Measurements from ENCODE around the gene TTC33.

Gene TTC33

DNA sequence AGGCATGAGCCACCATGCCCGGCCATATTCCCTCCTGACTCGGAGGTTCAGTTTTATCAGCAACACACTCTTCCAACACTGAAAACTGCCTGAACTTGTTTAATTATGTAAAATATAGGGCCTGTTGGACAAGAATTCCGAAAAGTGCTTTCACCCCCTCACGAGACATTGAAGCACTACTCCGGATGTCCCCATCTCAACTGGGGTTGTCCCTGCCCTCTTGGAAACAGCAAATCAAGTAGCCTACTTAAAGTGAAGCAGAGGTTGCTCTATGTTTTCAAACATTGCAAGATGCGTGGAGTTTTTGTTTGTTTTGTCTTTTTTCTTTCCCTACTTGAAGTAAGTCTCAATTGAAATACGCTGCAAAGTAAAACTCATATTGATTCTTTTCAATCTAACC is 68.4 kb downstream of the TTC33 start:
- peak overlapping the region; percentile 41 for H3K27ac Mint-ChIP-seq
- intact Hi-C loops (cut with micrococcal nuclease): loop anchor here (5.0 kb wide), 1 partner anchor 185 kb away; no protein-coding TSS in a partner anchor
- peaks cover 73% of the 10 kb centered on the region for H3K36me3 Mint-ChIP-seq (ENCODE audit: low read depth)
- H3K4me1 Mint-ChIP-seq (ENCODE audit: low read depth): peaks cover 49% of the 10 kb centered on the region
- no peak overlapping the region for H3K4me3 Mint-ChIP-seq
- H3K9me3 Mint-ChIP-seq: no peaks in the 10 kb centered on the region
- no peaks in the 10 kb centered on the region for H3K27me3 Mint-ChIP-seq

DNA sequence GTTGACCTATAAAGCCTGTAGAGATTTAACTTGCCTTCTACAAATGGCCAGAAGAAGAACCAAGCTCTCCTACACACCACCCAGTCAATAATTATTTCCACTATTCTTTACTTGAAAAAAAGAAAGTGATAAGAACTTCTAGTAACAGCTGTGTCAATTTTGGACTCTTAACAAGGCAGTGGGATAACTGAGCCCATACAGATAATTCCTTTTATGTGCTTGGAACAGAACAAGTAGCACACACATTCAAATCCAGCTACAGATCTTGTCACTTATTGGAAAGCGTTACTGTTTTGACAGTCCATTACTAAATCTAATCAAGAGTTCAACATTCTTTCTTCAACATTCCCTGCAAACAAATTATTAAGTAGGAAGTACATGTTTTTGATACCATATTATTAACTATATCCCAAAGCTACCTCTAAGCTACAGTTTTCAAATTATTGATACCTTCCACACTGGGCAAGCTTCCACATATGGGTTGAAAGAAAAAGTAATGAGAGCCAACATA is 69.7 kb downstream of the TTC33 start:
- H3K4me1 Mint-ChIP-seq (ENCODE audit: low read depth): peaks cover 56% of the 10 kb centered on the region
- no peaks in the 10 kb centered on the region for H3K9me3 Mint-ChIP-seq
- H3K36me3 Mint-ChIP-seq (ENCODE audit: low read depth): peaks cover 73% of the 10 kb centered on the region
- intact Hi-C loops (cut with micrococcal nuclease): loop anchor here (5.0 kb wide), 1 partner anchor 184 kb away; no protein-coding TSS in a partner anchor
- no peak overlapping the region for H3K4me3 Mint-ChIP-seq
- H3K27me3 Mint-ChIP-seq: no peaks in the 10 kb centered on the region
- peak overlapping the region; percentile 17 for H3K27ac Mint-ChIP-seq

DNA sequence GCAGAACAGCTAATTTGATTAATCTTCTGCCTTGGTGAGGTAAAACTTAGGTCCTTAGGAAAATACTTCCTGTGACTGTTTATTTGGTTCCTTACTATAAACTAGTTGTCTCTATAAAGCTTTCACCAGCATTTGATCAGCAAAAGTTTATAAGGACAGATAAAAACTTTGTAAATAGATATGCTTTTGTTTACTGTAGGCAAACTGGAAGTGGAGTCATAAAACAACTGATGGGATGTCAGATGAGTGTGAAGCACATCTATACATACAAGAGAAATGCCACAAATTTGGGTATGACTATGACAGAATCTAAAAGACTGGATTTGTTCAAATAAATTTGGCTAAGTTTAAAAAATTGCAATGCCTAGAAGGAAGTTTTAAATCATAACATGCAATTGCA is 70.6 kb downstream of the TTC33 start:
- intact Hi-C loops (cut with micrococcal nuclease): loop anchor here (5.0 kb wide), 1 partner anchor 183 kb away; no protein-coding TSS in a partner anchor
- peaks cover 60% of the 10 kb centered on the region for H3K4me1 Mint-ChIP-seq (ENCODE audit: low read depth)
- no peaks in the 10 kb centered on the region for H3K27me3 Mint-ChIP-seq
- no peaks in the 10 kb centered on the region for H3K9me3 Mint-ChIP-seq
- H3K4me3 Mint-ChIP-seq: peak overlapping the region; percentile 9
- H3K27ac Mint-ChIP-seq: no peak overlapping the region
- peaks cover 73% of the 10 kb centered on the region for H3K36me3 Mint-ChIP-seq (ENCODE audit: low read depth)

DNA sequence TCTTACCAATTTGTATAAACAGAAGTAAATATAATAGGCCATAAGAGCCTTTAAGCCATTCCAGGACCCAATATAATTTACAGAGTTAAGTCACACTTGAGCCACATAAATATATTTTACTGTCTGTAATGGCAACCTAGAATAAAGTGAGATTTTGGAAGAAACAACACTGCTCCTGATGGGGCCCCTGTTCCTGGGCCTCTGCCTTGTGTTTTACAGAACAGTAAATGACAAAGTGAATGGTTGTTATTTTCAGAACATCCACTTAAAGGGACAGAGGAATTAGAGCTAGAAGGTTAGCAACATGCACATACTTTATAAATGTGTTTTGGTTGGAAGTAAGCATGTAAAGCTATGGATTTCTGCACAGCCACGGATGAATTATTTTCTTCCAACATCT is 72.5 kb downstream of the TTC33 start:
- Mint-ChIP-seq H3K4me3 (peak overlapping the region; percentile 98), H3K27ac (peak overlapping the region; percentile 93), H3K27me3 (no peaks in the 10 kb centered on the region), H3K9me3 (no peaks in the 10 kb centered on the region), H3K36me3 (ENCODE audit: low read depth) (peaks cover 76% of the 10 kb centered on the region), H3K4me1 (ENCODE audit: low read depth) (peaks cover 52% of the 10 kb centered on the region)
- intact Hi-C loops (cut with micrococcal nuclease): loop anchor here (5.0 kb wide), 1 partner anchor 326 kb away; no protein-coding TSS in a partner anchor

DNA sequence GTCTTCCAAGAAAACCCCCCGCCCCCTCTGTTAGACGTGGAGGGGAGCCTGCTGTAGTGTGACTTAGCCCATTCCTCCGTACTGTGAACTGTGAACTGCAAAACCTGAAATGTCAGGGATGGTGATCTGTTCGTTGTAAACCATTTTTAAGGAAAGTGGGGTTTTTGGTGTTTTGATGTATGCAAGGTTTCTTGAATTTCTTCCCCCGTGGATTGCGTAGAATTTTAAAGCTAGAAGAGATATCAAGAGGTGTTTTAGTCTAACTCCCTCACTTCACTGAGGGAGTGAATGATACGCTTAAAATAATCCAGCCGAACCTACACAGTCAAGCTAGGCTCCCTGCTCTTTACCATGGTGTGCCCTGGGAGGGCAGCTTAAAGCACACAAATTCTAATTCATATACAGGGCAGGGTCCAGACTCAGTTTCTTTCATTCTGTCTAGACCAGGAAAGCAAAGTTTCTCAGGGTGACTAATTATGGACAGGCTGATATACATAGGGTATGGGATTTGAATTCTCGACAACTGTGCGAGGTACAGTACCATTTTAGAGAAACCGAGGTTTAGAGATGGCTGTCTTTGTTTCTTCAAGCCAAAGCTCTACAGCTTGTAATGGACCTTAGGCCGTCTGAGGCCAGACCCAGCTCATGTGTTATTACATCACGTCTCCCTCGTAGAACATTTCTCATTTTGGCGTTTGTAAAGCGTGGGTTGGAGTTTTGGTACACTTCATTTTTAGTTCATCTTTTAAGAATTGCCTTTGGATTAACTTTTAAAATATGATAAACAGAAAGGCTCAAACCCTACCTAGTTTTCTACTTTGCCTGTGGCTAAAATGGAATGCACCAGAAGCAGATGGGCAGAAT is 73.4 kb downstream of the TTC33 start:
- Mint-ChIP-seq H3K4me3 (peak overlapping the region; percentile 98), H3K27ac (peak overlapping the region; percentile 93), H3K9me3 (no peaks in the 10 kb centered on the region), H3K36me3 (ENCODE audit: low read depth) (peaks cover 67% of the 10 kb centered on the region), H3K4me1 (ENCODE audit: low read depth) (peaks cover 45% of the 10 kb centered on the region), H3K27me3 (no peaks in the 10 kb centered on the region)
- intact Hi-C loops (cut with micrococcal nuclease): loop anchor here (5.0 kb wide), 1 partner anchor 325 kb away; no protein-coding TSS in a partner anchor

DNA sequence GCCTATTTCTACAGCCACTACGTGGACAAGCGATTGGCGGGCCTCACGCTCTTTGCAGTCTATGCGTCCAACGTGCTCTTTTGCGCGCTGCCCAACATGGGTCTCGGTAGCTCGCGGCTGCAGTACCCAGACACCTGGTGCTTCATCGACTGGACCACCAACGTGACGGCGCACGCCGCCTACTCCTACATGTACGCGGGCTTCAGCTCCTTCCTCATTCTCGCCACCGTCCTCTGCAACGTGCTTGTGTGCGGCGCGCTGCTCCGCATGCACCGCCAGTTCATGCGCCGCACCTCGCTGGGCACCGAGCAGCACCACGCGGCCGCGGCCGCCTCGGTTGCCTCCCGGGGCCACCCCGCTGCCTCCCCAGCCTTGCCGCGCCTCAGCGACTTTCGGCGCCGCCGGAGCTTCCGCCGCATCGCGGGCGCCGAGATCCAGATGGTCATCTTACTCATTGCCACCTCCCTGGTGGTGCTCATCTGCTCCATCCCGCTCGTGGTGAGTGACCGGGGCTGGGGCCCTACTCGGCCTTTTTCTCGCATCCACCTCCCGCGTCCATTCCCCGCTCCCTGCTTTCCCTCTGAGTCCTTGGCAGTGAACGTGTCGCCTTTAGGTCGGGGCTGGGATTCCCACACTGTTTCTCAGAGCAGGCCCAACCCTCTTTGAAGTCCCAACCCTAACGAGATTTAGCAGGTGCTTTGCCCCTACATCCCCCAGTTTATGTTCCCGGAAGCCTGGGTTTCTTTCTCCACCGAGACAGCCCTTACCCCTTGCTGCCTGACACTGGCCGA is 74.2 kb downstream of the TTC33 start:
- peaks cover 50% of the 10 kb centered on the region for H3K4me1 Mint-ChIP-seq (ENCODE audit: low read depth)
- H3K36me3 Mint-ChIP-seq (ENCODE audit: low read depth): peaks cover 60% of the 10 kb centered on the region
- H3K27me3 Mint-ChIP-seq: no peaks in the 10 kb centered on the region
- no peaks in the 10 kb centered on the region for H3K9me3 Mint-ChIP-seq
- H3K27ac Mint-ChIP-seq: peak overlapping the region; percentile 93
- peak overlapping the region; percentile 98 for H3K4me3 Mint-ChIP-seq
- intact Hi-C loops (cut with micrococcal nuclease): loop anchor here (2.0 to 5.0 kb wide), 2 partner anchors 197 to 324 kb away; no protein-coding TSS in a partner anchor

DNA sequence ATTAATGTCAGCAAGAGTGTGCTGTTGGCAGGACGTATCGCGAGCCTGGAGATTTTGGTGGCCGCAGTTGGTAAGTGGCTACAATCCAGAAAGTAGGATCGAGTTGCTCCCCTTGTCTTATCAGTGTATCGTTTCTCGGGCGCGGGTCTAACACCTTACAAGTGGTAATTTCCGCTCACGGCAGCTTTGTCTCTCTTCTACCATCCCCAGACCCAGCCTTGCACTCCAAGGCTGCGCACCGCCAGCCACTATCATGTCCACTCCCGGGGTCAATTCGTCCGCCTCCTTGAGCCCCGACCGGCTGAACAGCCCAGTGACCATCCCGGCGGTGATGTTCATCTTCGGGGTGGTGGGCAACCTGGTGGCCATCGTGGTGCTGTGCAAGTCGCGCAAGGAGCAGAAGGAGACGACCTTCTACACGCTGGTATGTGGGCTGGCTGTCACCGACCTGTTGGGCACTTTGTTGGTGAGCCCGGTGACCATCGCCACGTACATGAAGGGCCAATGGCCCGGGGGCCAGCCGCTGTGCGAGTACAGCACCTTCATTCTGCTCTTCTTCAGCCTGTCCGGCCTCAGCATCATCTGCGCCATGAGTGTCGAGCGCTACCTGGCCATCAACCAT is 74.9 kb downstream of the TTC33 start:
- intact Hi-C loops (cut with micrococcal nuclease): loop anchor here (2.0 to 5.0 kb wide), 2 partner anchors 196 to 324 kb away; no protein-coding TSS in a partner anchor
- Mint-ChIP-seq H3K4me3 (peak overlapping the region; percentile 98), H3K36me3 (ENCODE audit: low read depth) (peaks cover 54% of the 10 kb centered on the region), H3K4me1 (ENCODE audit: low read depth) (peaks cover 49% of the 10 kb centered on the region), H3K9me3 (no peaks in the 10 kb centered on the region), H3K27ac (peak overlapping the region; percentile 93), H3K27me3 (no peaks in the 10 kb centered on the region)

DNA sequence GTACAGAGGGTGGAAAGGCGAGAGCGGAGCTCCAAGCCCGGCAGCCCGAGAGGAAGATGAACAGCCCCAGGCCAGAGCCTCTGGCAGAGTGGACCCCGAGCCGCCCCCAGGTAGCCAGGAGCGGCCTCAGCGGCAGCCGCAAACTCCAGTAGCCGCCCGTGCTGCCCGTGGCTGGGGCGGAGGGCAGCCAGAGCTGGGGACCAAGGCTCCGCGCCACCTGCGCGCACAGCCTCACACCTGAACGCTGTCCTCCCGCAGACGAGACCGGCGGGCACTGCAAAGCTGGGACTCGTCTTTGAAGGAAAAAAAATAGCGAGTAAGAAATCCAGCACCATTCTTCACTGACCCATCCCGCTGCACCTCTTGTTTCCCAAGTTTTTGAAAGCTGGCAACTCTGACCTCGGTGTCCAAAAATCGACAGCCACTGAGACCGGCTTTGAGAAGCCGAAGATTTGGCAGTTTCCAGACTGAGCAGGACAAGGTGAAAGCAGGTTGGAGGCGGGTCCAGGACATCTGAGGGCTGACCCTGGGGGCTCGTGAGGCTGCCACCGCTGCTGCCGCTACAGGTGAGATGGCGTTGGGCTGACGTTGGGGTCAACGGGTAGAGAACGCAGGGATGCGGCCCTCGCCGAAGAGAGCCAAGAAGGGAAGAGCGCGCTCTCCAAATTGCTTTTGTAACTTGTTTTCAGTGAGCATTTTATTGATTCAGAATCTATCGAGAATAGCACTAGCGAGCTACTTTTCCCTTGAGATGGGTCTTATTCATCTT is 75.7 kb downstream of the TTC33 start, which contains the start of gene PTGER4:
Gene PTGER4, plus strand, starts transcription at position 3 of the 769 bp plus-strand sequence. CDS start 1,079 bp downstream, outside the sequence.
- Mint-ChIP-seq H3K36me3 (ENCODE audit: low read depth) (peaks cover 50% of the 10 kb centered on the region), H3K27me3 (no peaks in the 10 kb centered on the region), H3K9me3 (no peaks in the 10 kb centered on the region), H3K4me1 (ENCODE audit: low read depth) (peaks cover 44% of the 10 kb centered on the region), H3K4me3 (peak within 1 kb of the TSS; percentile 98), H3K27ac (peak within 1 kb of the TSS; percentile 93)
- intact Hi-C loops (cut with micrococcal nuclease): loop anchor here (2.0 to 5.0 kb wide), 2 partner anchors 195 to 323 kb away; no protein-coding TSS in a partner anchor

DNA sequence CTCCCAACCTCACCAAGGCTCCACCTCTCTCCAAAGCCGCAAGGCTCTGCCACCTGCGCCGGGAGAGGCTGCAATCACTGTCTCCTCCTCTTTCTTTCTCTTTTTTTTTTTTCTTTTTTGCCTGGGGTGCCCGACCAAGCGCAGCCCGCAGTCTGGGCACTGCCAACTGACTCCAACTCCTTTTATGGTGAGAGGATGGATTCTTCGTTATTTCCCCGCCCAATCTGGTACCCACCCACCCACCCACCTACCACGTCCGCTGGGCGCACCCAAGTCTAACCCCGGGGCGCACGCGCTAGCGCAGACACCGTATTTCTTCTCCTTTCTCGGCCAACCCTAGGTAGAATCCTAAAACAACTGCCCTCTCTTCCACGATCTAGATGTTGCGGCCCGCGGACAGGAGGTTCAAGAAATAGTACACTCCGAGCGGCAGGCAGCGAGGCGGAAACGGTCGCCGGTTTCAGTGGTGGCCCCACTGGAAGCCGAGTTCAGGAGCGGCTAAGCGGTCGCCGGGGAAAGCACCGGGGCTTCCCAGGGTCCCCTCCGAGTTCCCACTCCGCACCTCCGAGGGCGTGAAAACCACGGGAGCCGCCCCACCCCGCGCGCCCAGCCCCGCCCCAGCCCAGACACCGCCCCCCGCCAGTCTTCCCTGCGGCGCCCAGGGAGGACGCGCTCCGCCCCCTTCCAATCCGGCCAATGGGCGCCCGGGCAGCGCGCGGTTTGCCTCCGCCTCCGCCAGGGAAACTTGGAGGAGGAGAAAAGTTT is 76.4 kb downstream of the TTC33 start:
- H3K4me3 Mint-ChIP-seq: peak overlapping the region; percentile 98
- H3K27me3 Mint-ChIP-seq: no peaks in the 10 kb centered on the region
- peaks cover 50% of the 10 kb centered on the region for H3K36me3 Mint-ChIP-seq (ENCODE audit: low read depth)
- intact Hi-C loops (cut with micrococcal nuclease): no loop called here
- peaks cover 47% of the 10 kb centered on the region for H3K4me1 Mint-ChIP-seq (ENCODE audit: low read depth)
- H3K27ac Mint-ChIP-seq: peak overlapping the region; percentile 93
- no peaks in the 10 kb centered on the region for H3K9me3 Mint-ChIP-seq

DNA sequence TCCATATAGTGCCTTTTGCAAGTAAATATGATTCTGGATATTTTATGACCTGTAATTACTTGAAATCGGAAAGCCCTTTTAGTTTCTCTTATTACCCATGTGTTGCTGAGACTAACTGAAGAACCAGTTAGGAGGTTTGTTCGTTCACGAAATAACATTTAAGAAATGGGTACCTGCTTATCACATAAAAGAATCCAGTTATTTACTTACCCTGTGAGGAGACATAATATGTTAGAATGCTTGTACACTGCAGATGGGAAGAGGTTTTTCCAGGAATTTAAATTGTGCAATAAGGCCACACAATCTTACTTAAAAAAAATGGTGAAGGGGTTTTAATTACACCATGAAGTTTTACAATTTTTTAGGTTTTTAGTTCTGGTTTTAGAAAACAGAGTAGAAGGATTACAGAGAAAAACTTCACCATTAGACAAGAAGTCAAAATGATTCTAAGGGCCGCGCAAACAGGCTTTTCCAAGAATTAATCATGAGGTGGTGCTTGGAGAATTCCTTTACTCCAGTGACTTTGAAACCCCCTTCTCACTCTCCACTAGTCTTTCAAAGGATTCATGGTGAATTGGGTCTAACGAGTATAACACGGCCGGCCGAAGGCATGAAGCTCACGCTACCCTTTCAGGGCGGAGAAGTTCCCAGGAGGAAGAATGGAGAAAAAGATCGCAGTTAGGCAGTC is 77.2 kb downstream of the TTC33 start:
- H3K36me3 Mint-ChIP-seq (ENCODE audit: low read depth): peaks cover 49% of the 10 kb centered on the region
- peak overlapping the region; percentile 93 for H3K27ac Mint-ChIP-seq
- intact Hi-C loops (cut with micrococcal nuclease): no loop called here
- peak overlapping the region; percentile 98 for H3K4me3 Mint-ChIP-seq
- no peaks in the 10 kb centered on the region for H3K9me3 Mint-ChIP-seq
- peaks cover 51% of the 10 kb centered on the region for H3K4me1 Mint-ChIP-seq (ENCODE audit: low read depth)
- no peaks in the 10 kb centered on the region for H3K27me3 Mint-ChIP-seq

DNA sequence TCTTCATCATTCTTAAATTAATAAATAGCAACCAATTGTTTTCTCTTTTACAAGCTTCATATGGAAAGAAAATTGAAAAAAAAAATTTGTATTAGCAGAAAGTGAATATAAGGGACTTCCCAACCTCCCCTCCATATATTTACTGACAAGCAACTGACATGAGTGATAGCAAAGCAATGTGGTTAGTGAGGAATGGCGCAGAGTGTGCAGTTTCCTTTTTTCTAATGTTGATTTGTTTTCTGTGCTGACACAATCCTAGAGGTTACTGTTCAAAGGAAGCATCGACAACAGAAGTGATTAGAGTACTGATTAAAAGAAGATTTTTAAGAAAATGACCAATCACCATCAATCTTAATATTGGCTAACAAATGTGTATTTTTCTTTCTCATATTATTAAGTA is 77.7 kb downstream of the TTC33 start:
- no peaks in the 10 kb centered on the region for H3K9me3 Mint-ChIP-seq
- H3K27ac Mint-ChIP-seq: peak overlapping the region; percentile 93
- no peaks in the 10 kb centered on the region for H3K27me3 Mint-ChIP-seq
- intact Hi-C loops (cut with micrococcal nuclease): no loop called here
- H3K4me3 Mint-ChIP-seq: peak overlapping the region; percentile 50
- H3K36me3 Mint-ChIP-seq (ENCODE audit: low read depth): peaks cover 43% of the 10 kb centered on the region
- peaks cover 53% of the 10 kb centered on the region for H3K4me1 Mint-ChIP-seq (ENCODE audit: low read depth)

DNA sequence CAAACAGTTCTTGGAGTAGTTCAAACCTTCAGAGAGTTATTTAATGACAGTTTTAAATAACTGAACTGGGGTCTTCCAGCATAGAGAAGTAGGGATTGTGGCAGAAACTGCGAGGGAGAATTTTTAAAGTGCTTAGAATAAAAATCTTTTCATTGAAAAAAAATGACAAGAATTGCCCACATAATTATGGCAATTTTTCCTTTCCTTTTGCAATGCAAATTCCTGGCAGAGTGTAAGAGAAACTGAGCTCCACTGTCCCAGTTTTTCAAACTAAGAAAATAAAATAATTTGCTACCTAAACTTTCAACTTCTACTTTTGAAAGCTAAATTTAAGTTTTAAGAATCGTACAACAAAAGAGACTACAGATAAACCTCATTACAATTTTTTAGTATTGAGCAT is 78.3 kb downstream of the TTC33 start:
- H3K4me3 Mint-ChIP-seq: peak overlapping the region; percentile 30
- H3K27ac Mint-ChIP-seq: peak overlapping the region; percentile 93

More for the DNA sequence above, 78.3 kb downstream of the TTC33 start:
- H3K9me3 Mint-ChIP-seq: no peaks in the 10 kb centered on the region
- intact Hi-C loops (cut with micrococcal nuclease): no loop called here
- H3K36me3 Mint-ChIP-seq (ENCODE audit: low read depth): peaks cover 40% of the 10 kb centered on the region
- no peaks in the 10 kb centered on the region for H3K27me3 Mint-ChIP-seq
- H3K4me1 Mint-ChIP-seq (ENCODE audit: low read depth): peaks cover 58% of the 10 kb centered on the region
